HG03095 (cell line): ENCODE results near the gene FCHO1.
"Not testable (repeated sequence)": the region's sequence is repeated elsewhere in the genome, so short reads cannot be mapped to it uniquely, and the experiment has no call there.

Experiments
- ATAC-seq: cut with Tn5 transposase; IDR thresholded peaks from one replicate; pipeline ENCODE4 v1.9.1; 2021; ENCODE audit warnings: moderate library complexity; ENCODE audit not compliant: unreplicated experiment

The FCHO1 gene

DNA sequence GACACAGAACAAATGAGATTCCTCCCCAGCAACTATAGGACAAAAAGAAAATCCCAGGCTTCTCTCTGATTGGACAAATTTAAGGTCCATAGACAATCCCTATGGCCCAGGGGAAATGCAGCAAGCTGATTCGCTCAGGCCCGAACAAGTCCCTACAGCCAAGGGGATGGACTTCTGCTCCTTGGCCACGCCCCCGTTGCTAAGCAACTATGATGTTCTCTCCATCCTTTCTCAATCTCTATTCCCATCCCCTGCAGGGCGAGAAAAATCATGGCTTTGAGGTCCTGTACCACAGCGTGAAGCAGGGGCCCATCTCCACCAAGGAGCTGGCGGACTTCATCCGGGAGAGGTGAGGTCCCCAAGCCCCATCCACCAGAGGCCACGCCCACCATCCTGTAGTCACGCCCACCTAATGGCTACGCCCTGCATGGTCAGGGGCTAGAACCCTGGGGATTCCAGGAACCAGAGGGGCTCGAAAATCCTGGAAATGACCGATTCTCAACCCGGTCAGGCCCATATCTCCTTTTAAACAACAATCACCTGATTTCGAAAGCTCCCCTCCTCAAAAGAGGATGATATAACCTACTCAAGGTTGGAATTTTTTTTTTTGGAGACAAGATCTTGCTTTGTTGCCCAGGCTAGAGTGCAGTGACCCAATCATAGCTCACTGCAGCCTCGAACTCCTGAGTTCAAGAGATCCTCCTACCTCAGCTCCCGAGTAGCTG lies 11.4 kb downstream of the FCHO1 start:
- no peak for ATAC-seq

DNA sequence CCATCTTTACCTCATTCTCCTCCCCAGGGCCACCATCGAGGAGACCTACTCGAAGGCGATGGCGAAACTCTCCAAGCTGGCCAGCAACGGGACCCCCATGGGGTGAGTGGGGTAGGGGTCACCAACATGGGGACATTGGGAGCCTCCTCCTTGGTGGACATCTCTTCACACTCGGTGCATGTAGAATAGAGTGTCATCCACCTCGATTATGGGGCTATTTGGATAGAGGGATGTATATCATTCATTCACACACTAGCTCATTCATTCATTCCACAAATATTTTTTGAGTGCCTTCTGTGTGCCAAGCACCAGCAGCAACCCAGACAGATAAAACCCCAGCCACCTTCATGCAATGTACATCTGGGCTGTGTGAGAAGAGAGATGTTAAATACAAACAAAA lies 13.1 kb downstream of the FCHO1 start:
- no peak for ATAC-seq

GRCh38 chr19:17765069-17765618 lies 13.9 kb downstream of the FCHO1 start:
- no peak for ATAC-seq

DNA sequence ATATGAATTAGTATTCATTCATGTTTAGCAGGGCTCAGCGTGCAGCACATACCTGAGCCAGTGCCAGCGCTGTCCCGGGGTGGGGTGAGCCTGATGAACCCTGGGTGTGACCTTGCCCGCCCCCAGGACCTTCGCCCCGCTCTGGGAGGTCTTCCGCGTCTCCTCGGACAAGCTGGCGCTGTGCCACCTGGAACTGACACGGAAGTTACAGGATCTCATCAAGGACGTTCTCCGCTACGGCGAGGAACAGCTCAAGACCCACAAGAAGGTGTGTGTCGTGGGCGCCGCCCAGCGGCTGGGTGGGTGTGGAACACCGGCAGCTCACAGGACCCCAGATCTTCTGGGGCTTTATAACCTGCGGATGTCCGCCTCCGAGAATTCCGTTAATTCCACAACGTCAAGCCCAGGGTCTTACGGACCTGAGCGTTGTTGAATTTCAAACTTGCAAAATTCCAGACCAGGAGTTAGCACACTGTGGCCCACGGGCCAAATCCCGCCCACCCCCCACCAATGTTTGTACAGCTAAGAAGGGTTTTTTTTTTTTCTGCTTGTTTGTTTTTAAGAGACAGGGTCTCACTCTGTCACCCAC lies 15.4 kb downstream of the FCHO1 start:
- no peak for ATAC-seq

DNA sequence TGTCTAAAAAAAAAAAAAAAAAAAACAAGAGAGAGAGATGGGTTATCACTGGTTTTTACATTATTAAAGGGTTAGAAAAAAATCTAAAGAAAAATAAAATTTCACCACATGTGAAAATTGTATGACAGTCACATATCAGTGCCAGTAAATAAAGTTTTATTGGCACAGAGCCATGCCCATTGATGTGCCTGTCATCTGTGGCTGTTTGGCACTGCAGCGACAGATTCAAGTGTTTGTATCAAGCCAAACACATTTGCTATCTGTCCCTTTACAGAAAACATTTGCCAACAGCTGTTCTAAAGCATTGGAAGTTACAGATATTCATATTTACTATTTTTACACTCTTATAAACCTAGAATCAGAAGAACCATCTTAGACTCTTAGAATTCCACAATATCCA lies 16.3 kb downstream of the FCHO1 start:
- no peak for ATAC-seq

GRCh38 chr19:17770613-17771012 lies 19.3 kb downstream of the FCHO1 start:
- ATAC-seq = no peak

GRCh38 chr19:17772172-17772571 lies 20.9 kb downstream of the FCHO1 start:
- no peak for ATAC-seq

- ATAC-seq = no peak
Measured at GRCh38 chr19:17775245-17775927, 24.1 kb downstream of the FCHO1 start.

DNA sequence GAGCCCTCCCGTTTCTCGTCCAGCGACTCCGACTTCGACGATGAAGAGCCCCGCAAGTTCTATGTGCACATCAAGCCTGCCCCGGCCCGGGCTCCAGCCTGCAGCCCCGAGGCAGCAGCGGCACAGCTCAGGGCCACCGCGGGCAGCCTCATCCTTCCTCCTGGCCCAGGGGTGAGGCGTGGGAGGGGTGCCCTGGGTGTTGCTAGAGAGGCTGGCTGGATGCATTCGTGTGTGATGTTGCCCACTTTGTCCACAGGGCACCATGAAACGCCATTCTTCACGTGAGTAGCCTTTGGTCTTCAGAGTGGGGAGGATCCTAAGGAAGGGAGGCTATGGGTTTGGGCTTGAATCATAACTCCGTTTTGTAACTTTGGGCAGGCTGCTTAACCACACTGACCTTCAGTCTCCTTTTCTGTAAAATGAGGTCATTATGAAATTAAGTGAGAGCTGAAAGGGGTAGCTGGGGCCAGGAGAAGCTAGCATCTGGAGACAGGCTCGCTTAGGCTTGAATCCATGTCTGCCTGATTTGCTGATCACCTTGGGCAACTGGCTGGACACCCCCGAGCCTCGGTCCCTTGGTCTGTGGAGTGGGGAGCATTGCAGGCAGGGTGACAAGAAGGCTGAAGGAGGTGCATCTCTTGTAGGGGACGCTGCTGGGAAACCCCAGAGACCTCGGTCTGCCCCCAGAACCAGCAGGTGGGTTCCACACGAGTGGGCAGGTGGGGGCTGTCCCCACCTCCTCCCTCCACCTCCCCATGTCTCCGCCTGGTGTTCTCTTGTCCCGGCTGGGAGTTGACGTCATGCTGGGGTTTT lies 24.9 kb downstream of the FCHO1 start:
- ATAC-seq = peak; percentile 67

GRCh38 chr19:17777840-17778239 lies 26.6 kb downstream of the FCHO1 start:
- not testable (repeated sequence) for ATAC-seq

- ATAC-seq = no peak
Measured at GRCh38 chr19:17778251-17778967, 27.1 kb downstream of the FCHO1 start.

- ATAC-seq = no peak
Measured at GRCh38 chr19:17778968-17779929, 28.0 kb downstream of the FCHO1 start.

- no peak for ATAC-seq
Measured at GRCh38 chr19:17780781-17781180, 29.5 kb downstream of the FCHO1 start.

GRCh38 chr19:17783721-17784120 lies 32.4 kb downstream of the FCHO1 start:
- not testable (repeated sequence) for ATAC-seq

DNA sequence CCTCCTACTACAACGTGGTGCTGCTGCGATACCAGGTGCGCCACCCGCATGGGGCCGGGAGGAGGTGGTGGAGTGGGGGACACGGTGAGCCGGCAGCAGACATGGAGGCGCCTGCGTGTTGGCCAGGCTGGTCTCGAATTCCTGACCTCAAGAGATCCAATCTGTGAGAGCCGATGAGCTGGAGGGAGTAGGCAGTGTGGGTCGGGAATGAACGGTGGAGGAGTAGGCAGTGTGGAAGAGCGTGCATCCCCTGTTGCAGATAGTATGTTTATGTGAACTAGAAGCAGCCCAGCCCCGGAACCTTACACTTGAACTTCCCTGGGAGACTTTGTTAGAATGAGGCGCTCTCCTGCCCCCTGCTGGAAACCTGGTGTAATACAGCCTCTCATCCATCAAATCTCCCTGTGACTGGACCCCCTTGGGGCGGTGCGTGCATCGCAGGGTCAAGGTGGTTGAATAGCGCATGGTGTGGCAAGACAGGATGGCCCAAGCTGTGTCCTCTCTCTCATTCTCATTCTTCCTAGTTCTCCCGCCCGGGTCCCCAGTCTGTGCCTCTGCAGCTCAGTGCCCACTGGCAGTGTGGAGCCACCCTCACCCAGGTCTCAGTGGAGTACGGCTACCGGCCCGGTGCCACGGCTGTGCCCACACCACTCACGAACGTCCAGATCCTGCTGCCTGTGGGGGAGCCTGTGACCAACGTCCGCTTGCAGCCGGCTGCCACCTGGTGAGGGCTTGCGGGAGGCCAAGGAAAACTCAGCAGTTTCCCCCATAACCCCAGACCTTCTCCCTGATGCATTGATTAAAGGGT lies 33.1 kb downstream of the FCHO1 start:
- ATAC-seq = no peak

- ATAC-seq = no peak
Measured at GRCh38 chr19:17787274-17787913, 36.1 kb downstream of the FCHO1 start.

GRCh38 chr19:17788632-17789031 lies 37.4 kb downstream of the FCHO1 start:
- ATAC-seq = no peak
